EL (cell line): ENCODE results near the gene LRRC4C.
"Not testable (repeated sequence)": the region's sequence is repeated elsewhere in the genome, so short reads cannot be mapped to it uniquely, and the experiment has no call there.

Experiments
- DNase-seq: peaks from one replicate; pipeline ENCODE4 v3.0.0-alpha.2; 2016

The LRRC4C gene

GRCh38 chr11:40619654-40620053 lies 839.8 kb downstream of the LRRC4C start:
- no peak for DNase-seq

GRCh38 chr11:40606800-40607199 lies 852.7 kb downstream of the LRRC4C start:
- DNase-seq: no peak

GRCh38 chr11:40602866-40603552 lies 856.4 kb downstream of the LRRC4C start:
- DNase-seq: no peak

GRCh38 chr11:40597546-40598113 lies 861.8 kb downstream of the LRRC4C start:
- DNase-seq: no peak

- no peak for DNase-seq
Measured at GRCh38 chr11:40573254-40573891, 886.1 kb downstream of the LRRC4C start.

- no peak for DNase-seq
Measured at GRCh38 chr11:40569947-40570531, 889.4 kb downstream of the LRRC4C start.

GRCh38 chr11:40567392-40567791 lies 892.1 kb downstream of the LRRC4C start:
- no peak for DNase-seq

- no peak for DNase-seq
Measured at GRCh38 chr11:40544162-40544561, 915.3 kb downstream of the LRRC4C start.

- no peak for DNase-seq
Measured at GRCh38 chr11:40542821-40543220, 916.6 kb downstream of the LRRC4C start.

- no peak for DNase-seq
Measured at GRCh38 chr11:40537734-40538133, 921.7 kb downstream of the LRRC4C start.

GRCh38 chr11:40522080-40522479 lies 937.4 kb downstream of the LRRC4C start:
- DNase-seq: not testable (repeated sequence)

- no peak for DNase-seq
Measured at GRCh38 chr11:40517122-40517521, 942.3 kb downstream of the LRRC4C start.

- peak; percentile 1 for DNase-seq
Measured at GRCh38 chr11:40514124-40514523, 945.3 kb downstream of the LRRC4C start.

GRCh38 chr11:40513281-40513680 lies 946.2 kb downstream of the LRRC4C start:
- no peak for DNase-seq

- DNase-seq: no peak
Measured at GRCh38 chr11:40508303-40508702, 951.1 kb downstream of the LRRC4C start.

GRCh38 chr11:40506226-40506625 lies 953.2 kb downstream of the LRRC4C start:
- no peak for DNase-seq

- no peak for DNase-seq
Measured at GRCh38 chr11:40491341-40491740, 968.1 kb downstream of the LRRC4C start.

- no peak for DNase-seq
Measured at GRCh38 chr11:40467771-40468170, 991.7 kb downstream of the LRRC4C start.

- DNase-seq: peak; percentile 72
Measured at GRCh38 chr11:40445391-40445790, 1014.1 kb downstream of the LRRC4C start.

- DNase-seq: no peak
Measured at GRCh38 chr11:40444151-40444550, 1015.3 kb downstream of the LRRC4C start.

- DNase-seq: no peak
Measured at GRCh38 chr11:40435344-40435743, 1024.1 kb downstream of the LRRC4C start.

- DNase-seq: no peak
Measured at GRCh38 chr11:40434926-40435325, 1024.5 kb downstream of the LRRC4C start.

GRCh38 chr11:40432358-40432757 lies 1027.1 kb downstream of the LRRC4C start:
- no peak for DNase-seq

GRCh38 chr11:40425168-40425567 lies 1034.3 kb downstream of the LRRC4C start:
- DNase-seq: no peak
